Measurements from ENCODE around the gene CRNKL1. TPM values are rescaled to one million over a fixed set of nuclear protein-coding genes. Genes with fewer than 3 reads are reported as not detected.

CRNKL1 gene
- polyA plus RNA-seq, 5 donors = 29.4 to 43.7 (median 41.4) TPM

Other genes with a start within 250 kb of the CRNKL1 start
- 10 to 100 TPM; 64.7 to 78.6 (median 67.2) TPM for gene NAA20, start 35.1 kb downstream of the CRNKL1 start, polyA plus RNA-seq (ENCODE audit: insufficient read depth in 1 of 5, insufficient read length in 5 of 5, low replicate concordance in 1 of 5)
- 1 to 10 TPM; 1.5 to 5.7 (median 3.5) TPM for gene CFAP61, start 66 bp upstream of the CRNKL1 start, polyA plus RNA-seq (ENCODE audit: insufficient read depth in 1 of 5, insufficient read length in 5 of 5, low replicate concordance in 1 of 5)